Measurements from ENCODE around the gene TMEM132A.

The TMEM132A gene

GRCh38 chr11:60924110-60924905 lies at the start of gene TMEM132A:
TSS of gene TMEM132A (plus strand) at chr11:60924460. CDS start at chr11:60924634, 174 bp downstream.
- no peak for DNase-seq (ENCODE audit: low read depth, low spot score)

GRCh38 chr11:60875366-60876167 lies 48.7 kb upstream of the TMEM132A start:
- no peak for DNase-seq (ENCODE audit: low read depth, low spot score)

- DNase-seq (ENCODE audit: low read depth, low spot score): no peak
Observed at GRCh38 chr11:60876168-60876485, 48.1 kb upstream of the TMEM132A start.

- DNase-seq (ENCODE audit: low read depth, low spot score): no peak
Observed at GRCh38 chr11:60878245-60879101, 45.8 kb upstream of the TMEM132A start.

- DNase-seq (ENCODE audit: low read depth, low spot score): no peak
Observed at GRCh38 chr11:60879104-60879503, 45.2 kb upstream of the TMEM132A start.

- DNase-seq (ENCODE audit: low read depth, low spot score): no peak
Observed at GRCh38 chr11:60879971-60880588, 44.2 kb upstream of the TMEM132A start.

- DNase-seq (ENCODE audit: low read depth, low spot score): no peak
Observed at GRCh38 chr11:60880643-60881282, 43.5 kb upstream of the TMEM132A start.

- no peak for DNase-seq (ENCODE audit: low read depth, low spot score)
Observed at GRCh38 chr11:60887556-60887955, 36.7 kb upstream of the TMEM132A start.

- no peak for DNase-seq (ENCODE audit: low read depth, low spot score)
Observed at GRCh38 chr11:60889869-60890311, 34.4 kb upstream of the TMEM132A start.

- DNase-seq (ENCODE audit: low read depth, low spot score): no peak
Observed at GRCh38 chr11:60890696-60891095, 33.6 kb upstream of the TMEM132A start.

GRCh38 chr11:60891103-60891741 lies 33.0 kb upstream of the TMEM132A start:
- DNase-seq (ENCODE audit: low read depth, low spot score): no peak

- no peak for DNase-seq (ENCODE audit: low read depth, low spot score)
Observed at GRCh38 chr11:60895687-60896086, 28.6 kb upstream of the TMEM132A start.

GRCh38 chr11:60897496-60897895 lies 26.8 kb upstream of the TMEM132A start:
- no peak for DNase-seq (ENCODE audit: low read depth, low spot score)

GRCh38 chr11:60899046-60899936 lies 25.0 kb upstream of the TMEM132A start:
- no peak for DNase-seq (ENCODE audit: low read depth, low spot score)

- DNase-seq (ENCODE audit: low read depth, low spot score): no peak
Observed at GRCh38 chr11:60899977-60900376, 24.3 kb upstream of the TMEM132A start.

- no peak for DNase-seq (ENCODE audit: low read depth, low spot score)
Observed at GRCh38 chr11:60900673-60901404, 23.4 kb upstream of the TMEM132A start.

- DNase-seq (ENCODE audit: low read depth, low spot score): no peak
Observed at GRCh38 chr11:60902625-60903024, 21.6 kb upstream of the TMEM132A start.

- no peak for DNase-seq (ENCODE audit: low read depth, low spot score)
Observed at GRCh38 chr11:60905047-60905446, 19.2 kb upstream of the TMEM132A start.
